Kidney (tissue), 14 donors: ENCODE results near the gene TMEM132C. TPM values are rescaled to one million over a fixed set of nuclear protein-coding genes. Genes with fewer than 3 reads are reported as not detected.

Experiments used
- DNase-seq, 5 donors: peaks; one replicate each; pipeline ENCODE4 v3.0.0-alpha.2; 2013 to 2020
- FAIRE-seq: peaks from 2 replicates; lab custom pipeline; 2012; peaks lifted over from hg19 to GRCh38; lab: Jason Lieb, UNC
- H3K27ac ChIP-seq, 2 donors: one replicate each; pipeline ENCODE4 v1.7.0; 2013; ENCODE audit warnings: low read depth in 2 of 2, low read length in 2 of 2, inconsistent platforms in 1 of 2
- H3K27me3 ChIP-seq: one replicate; pipeline ENCODE4 v1.7.1; 2013; ENCODE audit warnings: low read length, inconsistent platforms; ENCODE audit not compliant: control insufficient read depth, insufficient read depth
- H3K36me3 ChIP-seq, 3 donors: one replicate each; pipeline versions ENCODE4 v1.7.0 to v1.7.1; 2013; ENCODE audit warnings: low read length in 3 of 3, control low read depth in 1 of 3, inconsistent platforms in 1 of 3; ENCODE audit not compliant: insufficient read depth in 3 of 3, control insufficient read depth in 2 of 3
- H3K4me1 ChIP-seq, 3 donors: one replicate each; pipeline versions ENCODE4 v1.7.0 to v1.7.1; 2013; ENCODE audit warnings: low read length in 3 of 3, inconsistent platforms in 1 of 3, low read depth in 1 of 3; ENCODE audit not compliant: control insufficient read depth in 2 of 3, insufficient read depth in 2 of 3
- H3K4me3 ChIP-seq, 3 donors: one replicate each; pipeline versions ENCODE4 v1.7.0 to v1.8.1; 2013; ENCODE audit warnings: low read length in 3 of 3, control low read depth in 1 of 3, inconsistent platforms in 1 of 3
- H3K9ac ChIP-seq, 3 donors: one replicate each; pipeline versions ENCODE4 v1.7.0 to v1.7.1; 2013; ENCODE audit warnings: low read length in 3 of 3, control low read depth in 1 of 3, inconsistent platforms in 1 of 3
- H3K9me3 ChIP-seq, 3 donors: one replicate each; pipeline versions ENCODE4 v1.7.0 to v1.7.1; 2013; ENCODE audit warnings: low read length in 3 of 3, control low read depth in 1 of 3, inconsistent platforms in 1 of 3; ENCODE audit not compliant: control insufficient read depth in 2 of 3, insufficient read depth in 1 of 3
- CTCF ChIP-seq: IDR thresholded peaks from 3 replicates; pipeline ENCODE4 v1.5.1; 2012; ENCODE audit warnings: mild to moderate bottlenecking, moderate library complexity, borderline replicate concordance; ENCODE audit not compliant: insufficient read depth; ENCODE audit errors: extremely low read depth
- intact Hi-C: fragments of 100-400 bp; cut with DNase I; formaldehyde crosslinking; loops from one replicate; pipeline ENCODE4 v1.11.1; 2022
- polyA plus RNA-seq: library from polyadenylated mRNA; stranded (reverse); fragments of 350-450 nt; fragmentation: Illumina TruSeq; extraction: RNeasy Lipid Tissue Mini Kit (QIAGEN cat#74804); gene quantifications from one replicate; pipeline ENCODE4 v1.2.3, GENCODE V29; 2014; ENCODE audit warnings: low read depth, low replicate concordance; ENCODE audit not compliant: insufficient read depth
- total RNA-seq: library from RNA; stranded (reverse); fragmentation: NEBNext Ultra II Directional; extraction: Animal tissue kit (Norgen Biotek cat#: 25700); gene quantifications from one replicate; pipeline ENCODE4 v1.2.1, GENCODE V29; 2021
- donor health status: control.
- donor health status: control.
- donor health status: control.
- donor health status: control.
- donor health status: control.
- donor health status: DM: yes; HTN: yes; CAD: no.
- donor health status: Normal renal cell carcinoma (clear cell type).

Gene TMEM132C
- total and polyA plus RNA-seq, 2 donors from 2014 or later, result 0.28 to 0.75 TPM

- intact Hi-C loops, result no loop called here
- H3K9ac ChIP-seq, result no peak overlapping the region
- H3K4me1 ChIP-seq, result no peaks in the 10 kb centered on the region
- no peak overlapping the region for H3K27ac ChIP-seq
- H3K27me3 ChIP-seq, result no peaks in the 10 kb centered on the region
- DNase-seq (peak in 1 of 5 donors; percentile 59), FAIRE-seq (no peak)
- TF ChIP-seq CTCF, result no peak
- H3K36me3 ChIP-seq, result no peaks in the 10 kb centered on the region
- no peak overlapping the region for H3K4me3 ChIP-seq
- H3K9me3 ChIP-seq, result no peaks in the 10 kb centered on the region
Measured at GRCh38 chr12:128424931-128425431, 158.0 kb downstream of the TMEM132C start.

- no peak overlapping the region for H3K4me3 ChIP-seq
- intact Hi-C loops, result no loop called here
- no peaks in the 10 kb centered on the region for H3K27me3 ChIP-seq
- H3K4me1 ChIP-seq, result no peaks in the 10 kb centered on the region
- no peak overlapping the region for H3K9ac ChIP-seq
- FAIRE-seq, result no peak
- TF ChIP-seq CTCF, result no peak
- H3K9me3 ChIP-seq, result no peaks in the 10 kb centered on the region
- DNase-seq, result no peak
- H3K36me3 ChIP-seq, result no peaks in the 10 kb centered on the region
- H3K27ac ChIP-seq, result no peak overlapping the region
Measured at GRCh38 chr12:128425666-128426331, 158.8 kb downstream of the TMEM132C start.

- H3K9me3 ChIP-seq, result no peaks in the 10 kb centered on the region
- H3K27ac ChIP-seq, result no peak overlapping the region
- no peak for TF ChIP-seq CTCF
- no peaks in the 10 kb centered on the region for H3K27me3 ChIP-seq
- DNase-seq (peak in 1 of 5 donors; percentile 67), FAIRE-seq (no peak)
- no peaks in the 10 kb centered on the region for H3K4me1 ChIP-seq
- H3K36me3 ChIP-seq, result no peaks in the 10 kb centered on the region
- intact Hi-C loops, result no loop called here
- H3K9ac ChIP-seq, result no peak overlapping the region
- no peak overlapping the region for H3K4me3 ChIP-seq
Measured at GRCh38 chr12:128426511-128426910, 159.5 kb downstream of the TMEM132C start.
